ENCODE results near the gene MX2. TPM values are rescaled to one million over a fixed set of nuclear protein-coding genes. Genes with fewer than 3 reads are reported as not detected.
"Not testable (repeated sequence)": the region's sequence is repeated elsewhere in the genome, so short reads cannot be mapped to it uniquely, and the experiment has no call there.

The MX2 gene
- total RNA-seq, 2 donors from 2014 or later, result 3.8 TPM

DNA sequence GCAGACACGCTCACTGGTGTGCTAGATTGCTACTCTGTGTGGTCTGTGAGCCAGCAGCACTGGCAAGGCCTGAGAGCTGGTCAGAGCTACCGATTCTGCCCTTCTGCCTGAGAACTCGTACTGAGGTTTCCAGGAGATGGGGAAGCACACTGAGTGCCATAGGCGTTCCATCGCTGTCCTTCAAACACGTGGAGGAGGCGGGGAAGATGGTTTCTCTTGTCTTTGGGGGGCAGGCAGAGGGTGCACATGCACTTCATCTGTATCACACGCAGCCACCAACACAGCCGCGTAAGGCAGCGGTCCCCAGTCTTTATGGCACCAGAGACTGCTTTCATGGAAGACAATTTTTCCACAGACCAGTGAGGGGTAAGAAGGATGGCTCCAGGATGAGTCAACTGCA, 40.4 kb downstream of the MX2 start:
- no peak for ATAC-seq
- intact Hi-C loops (cut with DNase I, micrococcal nuclease), result no loop called here
- no peak for DNase-seq

DNA sequence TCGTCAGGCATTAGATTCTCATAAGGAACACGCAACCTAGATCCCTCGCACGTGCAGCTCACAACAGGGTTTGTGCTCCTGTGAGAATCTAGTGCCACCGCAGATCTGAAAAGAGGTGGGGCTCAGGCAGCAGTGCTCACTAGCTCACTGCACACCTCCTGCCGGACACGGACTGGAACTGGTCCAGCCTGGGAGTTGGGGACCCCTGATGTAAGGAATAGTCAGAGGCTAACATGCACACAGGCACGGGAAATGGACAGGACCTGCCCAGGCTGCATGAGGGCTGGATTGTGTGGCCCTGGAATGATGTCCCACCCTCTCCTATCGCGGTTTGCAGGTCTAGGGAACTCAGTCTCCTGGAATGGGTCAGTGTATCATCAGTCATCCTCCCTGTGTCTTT, 41.0 kb downstream of the MX2 start:
- ATAC-seq, result no peak
- intact Hi-C loops (cut with DNase I, micrococcal nuclease), result no loop called here
- no peak for DNase-seq

DNA sequence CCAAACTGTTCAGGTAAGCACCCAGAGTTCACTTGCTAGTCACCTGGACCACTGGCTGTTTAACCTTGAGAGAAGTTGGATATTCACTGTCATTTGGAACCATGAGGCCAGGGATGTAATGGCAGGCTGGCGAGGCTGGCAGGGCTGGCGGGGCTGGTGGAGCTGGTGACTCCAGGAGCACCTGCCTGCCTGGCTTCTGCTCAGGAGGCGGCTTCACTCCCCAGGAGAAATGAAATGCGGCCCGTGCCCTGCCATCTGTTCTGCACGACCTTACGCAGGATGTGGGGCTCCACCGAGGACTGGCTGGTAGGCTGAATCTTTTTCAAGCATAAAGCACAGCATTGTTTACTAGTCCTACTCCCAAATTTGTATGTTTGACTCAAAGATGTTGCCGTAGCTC, 41.5 kb downstream of the MX2 start:
- ATAC-seq, result no peak
- no peak for DNase-seq
- intact Hi-C loops (cut with DNase I, micrococcal nuclease), result no loop called here

DNA sequence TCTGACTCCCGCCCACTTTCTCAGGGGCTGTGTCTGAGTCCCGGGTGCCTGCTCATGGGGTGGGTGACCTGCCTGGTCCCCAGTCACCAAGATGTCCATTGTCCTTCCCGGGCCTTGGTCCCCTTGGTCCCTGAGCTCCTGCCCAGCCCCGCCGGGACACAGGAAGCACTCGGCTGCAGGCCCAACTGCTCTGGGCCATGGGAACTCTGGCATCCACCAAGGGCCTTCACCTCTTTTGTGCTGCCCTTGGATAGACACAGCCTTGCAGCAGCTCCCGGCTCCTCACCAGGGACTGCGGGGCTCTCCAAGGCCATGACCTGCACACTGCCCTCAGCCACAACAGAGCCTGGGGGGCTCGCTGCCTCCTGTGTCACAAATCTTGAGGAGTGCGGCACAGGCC, 42.1 kb downstream of the MX2 start:
- DNase-seq, result no peak
- intact Hi-C loops (cut with DNase I, micrococcal nuclease), result no loop called here
- no peak for ATAC-seq

DNA sequence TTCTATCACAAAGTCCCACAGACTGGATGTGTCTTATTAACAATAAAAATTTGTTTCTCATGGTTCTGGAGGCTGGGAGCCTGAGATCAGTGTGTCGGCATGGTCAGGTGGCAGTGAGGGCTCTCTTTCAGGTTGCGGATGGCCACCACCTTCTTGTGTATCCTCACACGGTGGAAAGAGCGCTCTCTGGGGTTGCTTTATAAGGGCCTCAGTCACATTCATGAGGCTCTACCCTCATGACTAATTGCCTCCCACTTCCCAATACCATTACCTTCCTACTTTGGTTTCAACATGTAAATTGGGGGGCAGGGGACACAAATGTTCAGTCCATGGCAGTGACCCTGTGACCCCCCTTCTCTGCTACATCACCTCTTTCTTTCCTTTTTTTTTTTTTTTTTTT, 43.5 kb downstream of the MX2 start:
- ATAC-seq, result no peak
- intact Hi-C loops (cut with DNase I, micrococcal nuclease), result no loop called here
- DNase-seq, result no peak

DNA sequence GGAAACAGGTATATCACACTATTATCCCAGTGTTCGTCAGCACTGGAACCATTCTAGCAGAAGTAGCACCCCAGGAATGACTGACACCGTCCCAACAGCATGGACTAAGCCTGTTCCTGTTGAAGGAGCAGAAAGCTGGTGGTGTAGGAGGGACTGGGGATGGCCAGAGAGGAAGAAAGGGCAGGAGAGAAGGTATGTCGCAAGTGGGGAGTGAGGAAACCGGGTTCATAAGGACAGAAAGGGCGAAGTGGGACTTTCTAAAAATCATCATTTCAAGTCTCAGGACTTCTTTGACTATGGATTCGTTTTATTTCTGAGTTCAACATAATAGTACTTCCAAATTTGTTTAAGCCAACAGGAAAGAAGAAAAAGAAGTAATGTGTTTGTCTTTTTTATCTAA, 44.5 kb downstream of the MX2 start:
- no peak for ATAC-seq
- intact Hi-C loops (cut with DNase I, micrococcal nuclease), result no loop called here

DNA sequence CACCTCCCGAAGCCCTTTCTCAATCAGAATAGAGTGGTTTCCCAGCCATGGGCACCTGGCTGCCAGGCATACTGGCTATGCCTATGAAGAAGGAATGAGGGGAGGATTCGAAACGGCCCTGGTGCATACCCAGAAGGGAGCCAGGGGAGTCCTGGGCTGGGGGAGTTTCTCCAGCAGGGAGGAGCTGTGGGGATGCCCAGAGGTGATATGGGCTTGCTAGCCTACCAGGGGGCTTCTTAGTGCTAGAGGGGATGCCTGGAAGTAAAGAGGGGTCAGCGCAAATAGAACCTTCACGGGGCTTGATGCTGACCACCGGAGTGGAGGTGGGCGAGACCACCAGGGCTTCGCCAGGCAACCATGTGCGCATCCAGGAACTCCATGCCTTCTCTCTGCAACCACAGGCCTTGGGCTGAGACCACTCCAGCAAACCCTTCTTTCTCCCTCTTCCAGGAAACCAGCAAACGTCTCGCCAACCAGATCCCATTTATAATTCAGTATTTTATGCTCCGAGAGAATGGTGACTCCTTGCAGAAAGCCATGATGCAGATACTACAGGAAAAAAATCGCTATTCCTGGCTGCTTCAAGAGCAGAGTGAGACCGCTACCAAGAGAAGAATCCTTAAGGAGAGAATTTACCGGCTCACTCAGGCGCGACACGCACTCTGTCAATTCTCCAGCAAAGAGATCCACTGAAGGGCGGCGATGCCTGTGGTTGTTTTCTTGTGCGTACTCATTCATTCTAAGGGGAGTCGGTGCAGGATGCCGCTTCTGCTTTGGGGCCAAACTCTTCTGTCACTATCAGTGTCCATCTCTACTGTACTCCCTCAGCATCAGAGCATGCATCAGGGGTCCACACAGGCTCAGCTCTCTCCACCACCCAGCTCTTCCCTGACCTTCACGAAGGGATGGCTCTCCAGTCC, 46.0 kb downstream of the MX2 start:
- intact Hi-C loops (cut with DNase I, micrococcal nuclease), result no loop called here
- DNase-seq (no peak), ATAC-seq (no peak)

More for the DNA sequence above, 44.5 kb downstream of the MX2 start:
- no peak for DNase-seq

DNA sequence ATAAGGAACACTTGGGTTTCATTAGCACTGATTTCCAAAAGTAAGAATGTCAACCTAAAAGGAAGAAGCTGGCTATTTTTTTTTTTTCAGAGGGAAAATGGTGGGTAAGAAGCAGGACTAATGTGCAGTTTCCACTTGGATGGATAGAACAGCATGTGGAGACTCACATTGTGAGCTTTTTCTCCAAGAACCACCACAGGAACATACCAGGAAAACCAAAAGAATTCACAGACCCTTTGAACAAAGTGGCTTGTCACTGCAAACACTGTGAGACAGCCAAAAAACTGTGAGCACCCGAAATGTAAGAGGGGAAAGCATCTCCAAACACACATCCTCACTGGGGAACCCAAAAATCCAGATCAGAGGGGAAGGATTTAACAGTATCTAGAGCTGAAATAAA, 48.5 kb downstream of the MX2 start:
- DNase-seq (no peak), ATAC-seq (no peak)
- intact Hi-C loops (cut with DNase I, micrococcal nuclease), result no loop called here

DNA sequence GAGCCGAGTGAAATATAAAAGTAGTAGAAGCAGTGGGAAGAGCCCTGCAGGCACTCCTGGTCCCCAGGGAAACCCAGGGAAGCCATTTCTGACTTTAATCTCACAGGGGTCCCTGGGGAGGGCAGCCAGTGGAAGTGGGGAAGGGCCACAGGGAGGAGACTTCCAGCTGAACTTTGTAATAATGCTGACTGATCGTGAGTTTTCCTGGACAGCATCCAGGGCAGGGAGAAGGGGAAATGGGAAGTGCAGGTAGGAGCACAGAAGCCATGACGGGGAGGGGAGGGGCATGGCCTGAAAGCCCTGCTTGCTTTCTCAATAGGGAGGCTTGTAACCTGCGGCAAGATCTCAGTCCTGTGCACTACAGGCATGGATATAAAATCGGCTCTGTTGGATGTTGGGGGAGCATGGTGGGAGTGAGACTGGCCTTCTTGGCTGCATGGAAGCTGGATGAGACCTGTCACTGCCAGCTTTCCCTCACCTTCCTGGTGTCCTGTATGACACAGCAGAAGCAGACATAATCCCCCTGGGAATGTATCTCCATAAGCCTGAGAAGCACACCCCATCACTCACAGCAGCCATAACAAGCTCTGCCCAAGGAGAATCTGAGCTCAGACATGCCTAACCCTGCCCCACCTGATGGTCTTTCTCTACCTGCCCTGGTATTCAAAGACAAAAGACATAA, 49.1 kb downstream of the MX2 start:
- peak in 1 of 2 donors; percentile 28 for DNase-seq
- intact Hi-C loops (cut with DNase I, micrococcal nuclease), result no loop called here
- peak; percentile 63 for ATAC-seq

DNA sequence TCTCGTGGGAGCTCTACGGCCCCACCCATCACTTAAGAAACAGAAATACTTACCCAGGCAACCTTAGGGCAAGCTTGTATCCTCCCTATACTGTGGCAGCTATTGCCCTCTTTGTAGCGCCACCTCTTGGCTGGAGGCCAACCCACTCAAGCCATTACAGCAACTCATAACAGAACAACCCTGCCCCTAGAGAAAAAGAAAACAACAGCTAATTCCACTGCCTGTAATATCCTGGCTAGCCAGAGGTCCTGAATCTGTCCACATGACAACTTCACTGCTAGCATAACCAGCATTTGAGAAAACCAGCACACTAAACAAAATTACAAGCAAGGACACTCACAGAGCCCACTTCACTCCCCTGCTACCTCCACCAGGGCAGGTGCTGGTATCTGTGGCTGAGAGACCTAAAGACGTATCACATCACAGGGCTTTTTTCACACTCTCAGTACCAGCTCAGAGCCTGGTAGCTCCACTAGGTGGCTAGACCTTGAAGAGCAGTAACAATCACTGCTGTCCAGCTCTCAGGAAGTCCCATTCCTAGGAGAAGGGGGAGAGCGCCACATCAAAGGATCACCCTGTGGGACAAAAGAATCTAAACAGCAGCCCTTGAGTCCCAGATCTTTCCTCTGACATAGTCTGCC, 49.7 kb downstream of the MX2 start:
- intact Hi-C loops (cut with DNase I, micrococcal nuclease), result no loop called here
- ATAC-seq, result peak; percentile 94
- peak; percentile 74 to 85 for DNase-seq

DNA sequence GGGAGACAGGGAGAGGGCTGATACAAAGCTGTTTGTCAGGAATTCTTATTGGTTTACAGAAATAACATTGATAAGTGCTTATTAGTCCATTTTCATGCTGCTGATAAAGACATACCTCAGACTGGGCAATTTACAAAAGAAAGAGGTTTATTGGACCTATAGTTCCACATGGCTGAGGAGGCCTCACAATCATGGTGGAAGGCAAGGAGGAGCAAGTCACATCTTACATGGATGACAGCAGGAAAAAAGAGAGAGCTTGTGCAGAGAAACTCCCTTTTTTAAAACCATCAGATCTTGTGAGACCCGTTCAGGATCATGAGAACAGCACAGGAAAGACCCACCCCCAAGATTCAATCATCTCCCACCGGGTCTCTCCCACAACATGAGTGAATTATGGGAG, 55.7 kb downstream of the MX2 start:
- DNase-seq; intact Hi-C loops (cut with DNase I, micrococcal nuclease); ATAC-seq: not testable (repeated sequence)

DNA sequence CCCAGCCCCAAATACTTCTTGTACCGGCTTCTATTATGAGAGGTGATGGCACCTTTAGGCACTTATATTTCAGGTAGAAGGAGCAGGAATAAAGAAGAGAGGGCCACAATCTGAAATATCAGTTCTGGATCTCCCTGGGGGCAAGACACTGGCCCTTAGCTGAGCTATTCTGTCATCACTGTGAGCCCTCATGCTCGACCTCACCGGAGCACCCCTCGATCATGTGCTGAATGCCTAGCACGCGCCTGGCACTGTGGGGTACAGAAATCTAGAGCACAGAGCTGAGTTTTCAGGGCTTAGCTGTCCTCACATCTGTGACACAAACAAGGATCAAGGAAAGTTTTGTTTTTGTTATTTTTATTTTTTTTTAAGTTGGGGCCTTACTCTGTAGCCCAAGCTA, 56.6 kb downstream of the MX2 start:
- DNase-seq (no peak), ATAC-seq (no peak)
- intact Hi-C loops (cut with DNase I, micrococcal nuclease), result no loop called here

DNA sequence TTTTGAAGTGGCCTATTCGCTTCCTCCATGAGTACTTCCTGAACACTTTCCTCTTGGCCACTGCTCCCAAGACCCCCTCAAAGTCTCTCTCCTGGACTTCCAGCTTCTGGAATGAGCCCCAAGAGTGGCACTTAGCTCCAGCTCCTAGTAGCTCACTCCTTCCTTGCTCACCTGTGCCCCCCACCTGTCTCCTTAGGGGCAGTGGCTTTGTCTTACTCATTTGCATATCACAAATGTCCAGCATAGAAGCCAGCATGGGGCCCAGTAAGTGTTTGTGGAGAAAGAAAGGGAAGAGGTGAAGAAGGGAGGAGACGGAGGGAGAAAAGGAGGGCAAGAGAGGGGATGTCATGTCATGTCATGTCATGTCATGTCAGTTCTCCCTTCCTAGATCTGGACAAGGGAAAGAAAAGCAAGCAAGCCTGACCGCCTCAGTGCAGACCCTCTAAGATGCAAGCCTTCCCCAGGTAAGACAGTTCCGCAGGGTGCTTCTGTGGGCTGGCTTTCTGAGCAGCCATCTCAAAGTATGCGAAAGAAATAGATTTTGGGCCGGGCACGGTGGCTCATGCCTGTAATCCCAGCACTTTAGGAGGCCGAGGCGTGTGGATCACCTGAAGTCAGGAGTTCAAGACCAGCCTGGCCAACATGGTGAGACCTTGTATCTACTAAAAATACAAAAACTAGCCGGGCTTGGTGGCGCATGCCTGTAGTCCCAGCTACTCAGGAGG, 57.3 kb downstream of the MX2 start:
- intact Hi-C loops (cut with DNase I, micrococcal nuclease), result no loop called here
- ATAC-seq (no peak), DNase-seq (no peak)

DNA sequence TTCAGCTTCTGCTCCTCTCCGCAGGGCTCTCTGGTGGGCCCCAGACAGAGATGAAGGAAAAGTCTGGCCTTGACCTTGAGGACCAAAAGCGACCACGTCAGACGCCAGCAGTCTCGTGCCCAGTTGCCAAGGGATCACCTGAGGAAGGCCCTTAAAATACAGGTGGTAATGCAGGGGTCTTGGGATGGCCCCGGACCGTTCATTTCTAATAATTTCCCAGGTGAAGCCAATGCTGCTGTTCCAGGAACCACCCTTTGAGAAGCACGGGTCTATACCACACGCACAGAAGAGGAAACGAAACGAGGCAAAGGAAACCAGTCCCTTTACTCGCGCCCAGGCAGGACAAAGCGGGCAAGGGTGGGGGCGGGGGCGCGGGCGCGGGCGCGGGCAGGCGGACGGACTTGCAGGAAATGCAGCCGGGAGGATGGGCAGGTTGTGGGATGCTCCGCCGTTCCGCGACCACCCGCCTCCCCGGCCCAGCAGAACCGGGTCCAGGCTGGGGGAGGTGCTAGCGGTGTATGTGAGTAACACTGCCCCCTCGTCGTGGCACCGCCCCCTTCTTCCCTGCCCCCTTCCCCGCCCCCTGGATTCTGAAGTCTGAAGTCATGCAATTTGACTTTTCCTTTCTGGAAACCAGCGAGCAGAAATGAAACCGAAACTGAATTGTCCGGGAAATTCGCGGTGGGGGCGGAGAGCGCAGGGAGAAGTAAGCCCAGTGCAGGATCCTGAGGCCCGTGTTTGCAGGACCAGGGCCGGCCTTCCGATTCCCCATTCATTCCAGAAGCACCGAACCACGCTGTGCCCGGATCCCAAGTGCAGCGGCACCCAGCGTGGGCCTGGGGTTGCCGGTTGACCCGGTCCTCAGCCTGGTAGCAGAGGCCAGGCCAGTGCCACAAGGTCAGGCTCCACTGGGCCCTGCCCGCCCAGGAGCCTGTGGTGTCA, 58.4 kb downstream of the MX2 start:
- peak; percentile 87 for ATAC-seq
- intact Hi-C loops (cut with DNase I, micrococcal nuclease), result no loop called here

DNA sequence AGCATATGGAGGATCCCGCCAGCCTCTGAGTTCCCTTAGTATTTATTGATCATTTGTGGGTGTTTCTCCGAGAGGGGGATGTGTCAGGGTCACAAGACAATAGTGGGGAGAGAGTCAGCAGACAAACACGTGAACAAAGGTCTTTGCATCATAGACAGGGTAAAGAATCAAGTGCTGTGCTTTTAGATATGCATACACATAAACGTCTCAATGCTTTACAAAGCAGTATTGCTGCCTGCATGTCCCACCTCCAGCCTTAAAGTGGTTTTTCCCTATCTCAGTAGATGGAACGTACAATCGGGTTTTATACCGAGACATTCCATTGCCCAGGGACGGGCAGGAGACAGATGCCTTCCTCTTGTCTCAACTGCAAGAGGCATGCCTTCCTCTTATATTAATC, 59.2 kb downstream of the MX2 start:
- intact Hi-C loops (cut with DNase I, micrococcal nuclease); ATAC-seq; DNase-seq: not testable (repeated sequence)

More for the DNA sequence above, 58.4 kb downstream of the MX2 start:
- peak; percentile 83 to 86 for DNase-seq

DNA sequence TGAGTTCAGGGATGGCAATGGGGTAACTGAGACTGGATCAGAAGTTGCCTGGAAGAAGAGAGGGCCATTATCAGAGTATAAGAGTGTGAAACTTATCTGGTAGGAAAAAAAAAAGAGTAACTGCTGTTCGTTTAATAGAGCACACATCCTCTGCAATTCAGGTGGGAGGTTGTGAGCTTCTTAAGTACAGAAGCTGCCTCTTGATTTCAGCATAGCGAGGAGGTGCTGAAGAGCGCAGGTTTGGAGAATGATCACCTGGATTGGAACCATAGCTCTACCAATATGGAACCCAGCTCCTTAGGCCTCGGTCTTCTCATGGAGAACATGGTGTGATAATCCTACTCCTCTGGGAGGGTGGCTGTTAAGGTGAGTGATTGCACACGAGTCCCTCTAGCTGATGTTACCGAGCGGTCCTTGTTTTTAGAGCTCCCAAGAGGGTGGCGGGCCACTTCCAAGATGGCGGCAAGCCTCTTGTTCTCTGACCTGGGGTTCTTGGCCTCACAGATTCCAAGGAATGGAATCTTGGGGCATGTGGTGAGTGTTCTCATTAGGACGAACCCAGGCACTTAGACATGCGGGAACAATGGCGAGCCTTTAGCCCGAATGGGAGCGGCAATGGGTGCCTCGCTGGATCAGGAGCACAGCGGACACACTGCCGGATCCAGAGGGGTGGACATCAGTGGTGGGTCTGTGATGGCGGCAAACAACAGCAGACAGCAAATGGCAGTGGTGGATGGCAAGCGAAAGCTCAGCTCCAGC, 60.9 kb downstream of the MX2 start:
- no peak for DNase-seq
- intact Hi-C loops (cut with DNase I, micrococcal nuclease), result no loop called here
- ATAC-seq, result no peak

DNA sequence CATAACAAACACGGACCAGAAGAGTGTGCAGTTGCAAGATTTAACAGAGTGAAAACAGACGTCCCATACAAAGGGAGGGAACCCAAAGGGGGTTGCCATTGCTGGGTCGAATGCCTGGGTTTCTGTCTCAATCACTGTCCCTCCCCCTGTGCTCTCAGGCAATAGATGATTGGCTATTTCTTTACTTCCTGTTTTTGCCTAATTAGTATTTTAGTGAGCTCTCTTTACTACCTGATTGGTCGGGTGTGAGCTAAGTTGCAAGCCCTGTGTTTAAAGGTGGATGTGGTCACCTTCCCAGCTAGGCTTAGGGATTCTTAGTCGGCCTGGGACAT, 61.4 kb downstream of the MX2 start:
- DNase-seq; intact Hi-C loops (cut with DNase I, micrococcal nuclease); ATAC-seq: not testable (repeated sequence)

DNA sequence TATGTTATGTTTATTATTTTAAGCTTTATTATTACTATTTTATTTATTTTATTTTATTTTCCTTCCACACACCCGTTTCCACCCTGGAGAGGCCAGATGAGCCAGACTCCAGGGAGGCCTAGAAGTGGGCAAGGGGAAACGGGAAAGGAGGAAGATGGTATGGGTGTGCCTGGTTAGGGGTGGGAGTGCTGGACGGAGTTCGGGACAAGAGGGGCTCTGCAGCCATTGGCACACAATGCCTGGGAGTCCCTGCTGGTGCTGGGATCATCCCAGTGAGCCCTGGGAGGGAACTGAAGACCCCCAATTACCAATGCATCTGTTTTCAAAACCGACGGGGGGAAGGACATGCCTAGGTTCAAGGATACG, 63.7 kb downstream of the MX2 start:
- DNase-seq, result no peak
- no peak for ATAC-seq
- intact Hi-C loops (cut with DNase I, micrococcal nuclease), result no loop called here

Measured in left colon (tissue), 2 donors.